Stimulated activated naive CD4-positive, alpha-beta T cell (primary cell): ENCODE data around the gene SBK1.

Source experiments
- DNase-seq, 6 experiments: peaks; one replicate each; lab custom pipeline; 2025; lab: John Stamatoyannopoulos, UW

Gene SBK1

DNA sequence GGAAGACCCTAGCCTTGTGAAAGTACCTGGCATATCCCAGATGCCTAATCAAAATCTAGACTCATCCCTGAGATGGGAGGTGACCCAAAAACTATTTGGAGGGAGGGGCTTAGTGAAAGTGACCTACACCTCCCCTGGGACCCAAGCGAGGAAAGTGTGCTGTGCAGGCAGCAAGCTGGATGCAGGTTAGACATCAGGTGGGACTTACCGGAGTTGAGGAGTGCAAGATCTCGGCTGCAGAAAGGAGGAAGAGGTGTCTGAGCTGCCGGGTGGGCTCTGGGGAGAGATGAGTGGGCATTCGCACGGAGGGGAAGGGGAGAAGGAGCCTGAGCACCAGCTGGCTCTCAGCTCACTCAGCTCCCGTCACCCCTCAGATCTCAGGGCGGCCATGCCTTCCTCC, 10.3 kb upstream of the SBK1 start:
- DNase-seq, result no peak

- no peak for DNase-seq
These were observed 9.2 kb upstream of the SBK1 start for GRCh38 chr16:28283173-28283572.

DNA sequence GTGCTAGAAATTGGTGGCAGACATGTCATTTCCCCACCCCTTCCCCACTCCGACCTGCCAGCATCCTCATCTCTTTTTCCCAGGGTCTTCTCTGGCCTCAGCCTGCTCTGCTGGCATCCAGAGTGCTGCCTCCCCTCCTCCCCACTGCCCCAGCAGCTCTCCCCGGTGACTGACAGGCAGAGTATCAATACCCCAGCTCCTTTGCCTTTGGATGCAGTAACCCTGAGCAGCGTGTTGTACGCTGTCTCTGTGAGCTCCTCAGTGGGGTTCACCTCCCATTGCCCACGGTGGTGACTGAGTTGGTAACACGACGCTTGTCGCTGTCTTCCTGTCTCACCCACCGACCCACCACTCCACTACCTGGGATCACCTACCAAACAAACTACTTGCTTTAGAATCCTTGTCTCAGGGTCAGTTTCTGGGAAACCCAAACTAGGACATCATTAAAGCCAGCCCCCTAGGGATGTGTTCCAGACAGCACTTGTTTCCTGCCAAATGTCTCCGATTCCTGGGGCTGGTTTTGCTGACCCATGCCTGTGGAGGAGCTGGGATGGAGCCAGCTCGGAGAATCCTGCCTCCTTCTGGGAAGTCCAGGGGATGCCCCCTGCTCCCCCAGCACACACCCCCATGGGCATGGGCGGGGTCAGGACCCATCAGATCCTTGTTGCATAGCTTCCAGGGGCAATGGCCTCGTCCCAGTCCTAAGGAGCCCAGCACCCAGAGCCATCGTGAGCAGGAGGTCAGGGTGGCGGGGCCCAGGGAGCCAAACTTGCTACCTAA, 8.3 kb upstream of the SBK1 start:
- DNase-seq, result no peak

- no peak for DNase-seq
These were observed 6.7 kb upstream of the SBK1 start for GRCh38 chr16:28285649-28286048.

- no peak for DNase-seq
These were observed 4.2 kb upstream of the SBK1 start for GRCh38 chr16:28288114-28288513.

DNA sequence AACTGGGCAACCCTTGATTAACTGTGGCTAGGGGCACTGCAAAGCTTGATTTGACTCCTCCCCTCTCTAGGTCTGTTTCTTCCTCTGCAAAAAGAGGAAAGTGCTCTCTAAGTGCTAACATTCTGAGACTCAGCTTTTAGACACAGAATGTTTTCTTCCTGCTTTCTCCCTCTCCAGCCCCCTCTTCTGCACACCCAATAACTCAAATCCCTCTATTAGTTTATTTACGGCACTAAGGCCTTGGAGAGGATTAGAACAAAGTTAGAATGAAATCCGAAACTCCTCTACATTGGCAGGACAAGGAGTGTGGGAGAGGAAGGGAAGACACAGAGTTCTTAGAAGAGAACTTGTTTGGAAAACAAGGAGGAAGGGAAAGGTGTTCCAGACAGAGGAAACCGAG, 3.3 kb upstream of the SBK1 start:
- DNase-seq, result peak in 1 of 6 experiments; percentile 6

DNA sequence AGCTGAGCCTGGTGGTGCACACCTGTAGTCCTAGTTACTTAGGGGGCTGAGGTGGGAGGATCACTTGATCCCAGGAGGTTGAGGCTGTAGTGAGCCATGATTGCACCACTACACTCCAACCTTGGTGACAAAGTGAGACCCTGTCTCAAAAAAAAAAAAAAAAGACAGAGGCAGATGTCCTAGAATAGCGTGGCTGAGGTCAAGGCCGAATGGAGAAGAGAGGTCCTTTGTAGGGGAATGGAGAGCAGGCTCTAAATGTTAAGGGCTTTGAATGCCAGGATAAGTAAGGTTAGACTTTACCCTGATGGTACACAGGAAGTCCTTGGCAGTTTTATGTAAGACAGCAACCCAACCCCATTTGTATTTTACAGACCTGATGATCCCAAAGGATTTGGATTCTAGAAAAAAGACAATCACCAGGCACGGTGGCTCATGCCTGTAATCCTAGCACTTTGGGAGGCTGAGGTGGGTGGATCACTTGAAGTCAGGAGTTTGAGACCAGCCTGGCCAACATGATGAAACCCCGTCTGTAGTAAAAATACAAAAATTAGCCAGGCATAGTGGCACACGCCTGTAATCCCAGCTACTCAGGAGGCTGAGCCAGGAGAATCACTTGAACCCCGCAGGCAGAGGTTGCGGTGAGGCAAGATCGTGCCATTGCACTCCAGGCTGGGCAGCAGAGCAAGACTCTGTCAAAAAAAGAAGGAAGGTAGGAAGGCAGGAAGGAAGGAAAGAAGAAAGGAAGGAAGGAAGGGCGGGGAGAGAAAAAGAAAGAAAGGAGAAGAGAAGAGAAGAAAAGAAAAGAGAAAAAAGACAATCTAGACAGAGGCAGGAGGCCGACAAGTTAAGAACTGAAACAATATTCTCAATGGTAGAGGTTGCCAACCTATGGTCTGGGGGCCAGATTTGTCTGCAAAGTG, 2.1 kb upstream of the SBK1 start:
- DNase-seq, result no peak

- no peak for DNase-seq
These were observed 1.5 kb upstream of the SBK1 start for GRCh38 chr16:28290859-28291254.

- DNase-seq, result peak; percentile 18 to 56 (median 43)
These were observed 641 bp downstream of the SBK1 start for GRCh38 chr16:28292731-28293600.

GRCh38 chr16:28293601-28293960, 1.3 kb downstream of the SBK1 start:
- DNase-seq, result no peak

DNA sequence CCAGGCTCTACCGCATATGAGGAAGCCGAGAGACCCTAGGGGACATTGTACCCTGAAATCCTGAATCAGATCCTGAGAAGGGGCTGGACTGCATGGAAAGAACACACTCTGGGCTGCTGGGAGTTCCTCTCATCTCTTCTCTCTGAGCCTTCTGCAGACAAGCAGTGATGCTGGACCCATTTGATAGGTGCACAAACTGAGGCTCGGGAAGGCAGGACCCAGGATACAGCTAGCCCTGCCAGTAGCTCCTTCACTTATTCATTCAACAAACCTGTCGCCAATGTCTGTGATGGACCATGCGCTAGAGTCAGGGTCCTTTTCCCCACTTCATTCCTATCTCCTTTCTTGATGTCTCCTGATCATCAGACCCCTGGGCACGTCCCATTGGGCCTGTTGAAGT, 1.9 kb downstream of the SBK1 start:
- peak in 1 of 6 experiments; percentile 16 for DNase-seq

DNA sequence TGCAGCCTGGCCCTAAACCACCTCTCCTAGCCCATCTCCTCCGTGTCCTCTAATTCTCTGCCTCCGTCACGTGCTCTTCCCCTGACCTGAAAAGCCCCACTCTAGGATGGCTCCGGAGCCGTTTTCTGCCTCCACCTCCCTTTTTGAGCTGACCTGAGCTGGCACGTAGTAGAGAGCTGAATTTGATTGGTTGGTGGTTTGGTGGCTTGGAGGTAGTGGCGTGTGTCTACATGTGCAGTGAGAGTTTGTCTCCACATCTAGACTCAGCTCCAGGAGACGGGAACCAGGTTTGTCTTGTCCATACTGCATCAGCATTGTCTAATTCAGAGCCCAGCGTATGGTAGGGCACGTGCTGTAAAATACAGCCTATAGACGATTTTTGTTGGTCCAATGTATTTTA, 3.0 kb downstream of the SBK1 start:
- no peak for DNase-seq

- no peak for DNase-seq
These were observed 5.0 kb downstream of the SBK1 start for GRCh38 chr16:28297308-28297707.

DNA sequence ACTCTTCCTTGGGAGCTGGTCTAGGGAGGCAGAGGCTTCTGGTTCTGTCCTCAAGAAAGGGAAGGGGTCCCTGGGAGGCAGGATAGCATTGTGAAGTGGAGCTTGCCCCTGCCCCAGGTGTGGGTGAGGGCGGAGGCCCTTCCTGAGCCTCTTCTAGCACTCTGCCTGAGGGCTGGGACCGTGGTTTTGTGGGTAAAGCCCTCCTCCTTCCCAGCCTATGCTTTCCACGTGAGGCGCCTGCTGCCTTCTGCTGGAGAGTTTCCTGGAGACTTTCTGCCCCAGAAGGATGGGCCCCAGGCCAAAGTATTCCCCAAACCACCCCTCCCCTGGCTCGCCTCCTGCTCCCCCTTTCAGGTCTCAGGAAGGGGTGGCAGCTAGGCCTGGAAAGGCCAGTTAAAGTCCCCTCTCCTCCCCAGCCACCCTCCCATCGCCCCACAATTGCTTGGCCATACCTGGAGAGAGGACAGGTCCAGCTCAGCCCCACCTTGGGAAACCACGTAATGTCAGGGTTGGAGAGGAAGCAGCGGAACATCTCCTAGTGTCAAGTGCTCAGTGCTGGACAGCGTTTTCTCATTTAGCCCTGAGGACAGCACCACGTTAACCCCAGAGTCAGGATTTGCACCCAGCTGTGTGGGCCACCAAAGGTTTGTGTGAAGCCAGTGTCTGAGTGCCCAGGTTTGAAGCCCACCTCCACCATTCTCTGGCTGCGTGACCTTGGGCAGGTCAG, 5.6 kb downstream of the SBK1 start:
- DNase-seq, result peak in 1 of 6 experiments; percentile 12

GRCh38 chr16:28298511-28298878, 6.2 kb downstream of the SBK1 start:
- DNase-seq, result no peak

DNA sequence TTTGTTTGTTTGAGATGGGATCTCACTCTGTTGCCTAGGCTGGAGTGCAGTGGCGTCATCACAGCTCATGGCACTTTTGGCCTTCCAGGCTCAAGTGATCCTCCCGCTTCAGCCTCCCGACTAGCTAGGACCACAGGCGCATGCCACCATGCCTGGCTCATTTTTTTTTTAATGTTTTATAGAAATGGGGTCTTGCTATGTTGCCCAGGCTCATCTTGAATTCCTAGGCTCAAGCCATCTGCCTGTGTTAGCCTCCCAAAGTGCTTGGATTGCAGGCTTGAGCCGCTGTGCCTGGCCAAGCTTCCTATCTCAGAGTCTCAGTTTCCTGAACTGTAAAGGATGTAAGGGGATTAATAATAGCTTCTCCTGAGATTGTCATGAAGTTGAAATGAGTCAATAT, 8.0 kb downstream of the SBK1 start:
- no peak for DNase-seq

DNA sequence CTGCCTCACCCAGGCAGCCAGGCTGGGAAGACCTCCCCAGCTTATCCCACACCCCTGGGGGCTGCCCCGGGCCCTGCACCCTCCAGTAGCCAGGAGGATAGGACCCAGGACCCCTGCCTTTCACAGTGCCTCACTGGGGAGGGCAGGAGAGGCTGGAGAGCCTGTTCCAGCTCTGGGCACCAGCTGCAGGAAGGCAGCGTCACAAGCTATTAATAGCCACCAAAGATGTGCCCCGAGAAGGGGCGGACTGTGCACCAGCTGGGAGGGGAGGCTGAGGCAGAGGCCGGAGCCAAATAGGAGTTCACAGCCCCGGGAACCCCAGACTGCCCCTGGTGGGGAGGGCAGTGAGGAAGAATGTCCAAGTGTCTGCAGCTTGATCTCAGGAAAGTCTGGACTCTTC, 8.8 kb downstream of the SBK1 start:
- DNase-seq, result no peak

- no peak for DNase-seq
These were observed 9.3 kb downstream of the SBK1 start for GRCh38 chr16:28301620-28302019.

GRCh38 chr16:28303132-28303531, 10.8 kb downstream of the SBK1 start:
- DNase-seq, result no peak

GRCh38 chr16:28304214-28304613, 11.9 kb downstream of the SBK1 start:
- peak in 2 of 6 experiments; percentile 6 to 12 for DNase-seq

DNA sequence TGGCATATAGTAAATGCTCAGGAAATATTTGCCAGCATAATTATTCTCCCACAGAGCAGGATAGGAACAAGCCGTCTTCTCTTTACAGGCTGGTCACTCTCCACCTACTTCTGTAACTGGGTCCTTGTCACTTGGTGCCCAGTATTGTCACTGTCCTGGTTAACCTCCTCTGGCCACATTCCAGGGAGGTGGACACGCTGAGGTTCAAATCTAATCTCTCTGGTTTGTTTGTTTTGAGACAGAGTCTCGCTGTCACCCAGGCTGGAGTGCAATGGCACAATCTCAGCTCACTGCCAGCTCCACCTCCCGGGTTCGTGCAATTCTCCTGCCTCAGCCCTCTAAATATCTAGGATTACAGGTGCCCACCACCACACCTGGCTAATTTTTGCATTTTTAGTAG, 15.6 kb downstream of the SBK1 start:
- no peak for DNase-seq
